Measurements from ENCODE around the gene SMYD2.

SMYD2 gene

DNA sequence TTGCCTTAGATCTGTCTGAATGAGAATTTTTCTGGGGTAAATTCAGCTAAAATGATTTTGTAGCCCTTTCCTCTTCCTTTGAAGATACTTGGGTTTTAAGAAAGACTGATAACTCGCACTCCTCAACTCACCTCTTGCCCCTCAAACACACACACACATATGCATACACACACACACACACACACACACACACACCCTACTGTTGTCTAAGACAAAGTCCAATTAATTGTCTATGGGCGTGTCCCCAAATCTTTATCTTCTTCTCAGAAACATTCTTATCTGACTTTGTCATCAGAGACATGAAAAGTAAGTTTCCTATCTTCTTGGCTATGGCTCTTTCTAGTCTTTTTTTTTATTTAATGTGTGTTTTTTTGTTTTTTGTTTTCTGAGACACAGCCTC is 36.1 kb upstream of the SMYD2 start:
- POLR2A ChIA-PET, result no interaction called here
- no peak for DNase-seq (ENCODE audit: extremely low spot score)
- CTCF ChIA-PET, result interaction anchor here (2.7 kb wide), 1 partner anchor 17 kb away, joined by 16 read pairs; no protein-coding TSS in a partner anchor
- no peak for TF ChIP-seq CTCF (IDR thresholded peaks at IDR 0.05; ENCODE audit: control extremely low read depth, extremely low read depth, low read depth, missing control alignments)

DNA sequence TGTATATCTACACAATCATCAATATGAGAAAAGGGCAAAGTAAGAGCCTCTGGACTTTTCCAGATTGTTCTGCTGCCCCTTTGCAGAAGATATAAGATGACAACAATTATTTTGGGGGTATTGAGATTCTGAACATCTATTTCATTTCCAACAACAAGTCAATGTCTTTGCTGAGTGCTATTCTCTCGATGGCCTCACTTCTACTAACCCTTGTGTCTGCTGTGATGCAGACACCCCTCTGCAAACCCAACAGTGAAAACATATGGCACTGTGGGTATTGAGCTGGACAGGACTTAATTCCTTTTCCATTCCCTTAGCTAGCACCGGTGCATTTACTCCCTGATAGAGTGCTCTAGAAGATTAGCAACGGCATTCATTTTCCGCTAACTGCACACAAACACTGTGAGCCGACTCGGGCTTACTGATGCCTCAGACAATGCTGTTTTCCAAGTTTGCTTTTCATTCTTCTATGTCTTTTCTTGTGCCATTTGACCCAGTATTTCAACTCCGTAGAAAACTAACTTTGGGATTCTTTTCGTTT is 33.4 kb upstream of the SMYD2 start:
- ChIA-PET POLR2A (no interaction called here), CTCF (interaction anchor here (2.7 kb wide), 1 partner anchor 14 kb away, joined by 16 read pairs; no protein-coding TSS in a partner anchor)
- no peak for DNase-seq (ENCODE audit: extremely low spot score)

GRCh38 chr1:214248311-214249085 is 32.5 kb upstream of the SMYD2 start:
- ChIA-PET CTCF (no interaction called here), POLR2A (no interaction called here)
- no peak for TF ChIP-seq CTCF (IDR thresholded peaks at IDR 0.05; ENCODE audit: control extremely low read depth, extremely low read depth, low read depth, missing control alignments)
- DNase-seq (ENCODE audit: extremely low spot score), result no peak

More for the DNA sequence above, 33.4 kb upstream of the SMYD2 start:
- no peak for TF ChIP-seq CTCF (IDR thresholded peaks at IDR 0.05; ENCODE audit: control extremely low read depth, extremely low read depth, low read depth, missing control alignments)

DNA sequence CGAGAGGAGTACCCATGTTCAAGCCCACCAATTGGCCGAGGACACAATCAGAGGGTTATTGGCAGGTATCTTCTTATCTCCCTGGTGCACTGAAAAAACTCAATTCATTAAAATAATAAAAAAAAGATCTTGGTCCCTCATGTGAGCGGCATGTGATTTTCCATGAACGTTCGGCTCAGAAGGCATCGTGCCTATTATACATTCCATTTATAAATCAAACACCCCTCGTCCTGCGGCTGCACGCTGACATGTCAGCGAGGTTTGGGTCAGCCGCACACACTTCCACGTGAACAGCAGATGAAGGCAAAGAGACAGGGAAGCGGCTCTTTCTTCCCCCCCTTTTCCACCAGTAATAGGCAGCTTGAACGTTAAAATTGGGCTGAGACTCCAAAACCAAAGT is 31.3 kb upstream of the SMYD2 start:
- no peak for TF ChIP-seq CTCF (IDR thresholded peaks at IDR 0.05; ENCODE audit: control extremely low read depth, extremely low read depth, low read depth, missing control alignments)
- no peak for DNase-seq (ENCODE audit: extremely low spot score)
- CTCF ChIA-PET, result interaction anchor here (4.3 to 5.3 kb wide), 2 partner anchors 12 to 82 kb away, joined by 43 to 44 read pairs; no protein-coding TSS in a partner anchor
- POLR2A ChIA-PET, result no interaction called here

DNA sequence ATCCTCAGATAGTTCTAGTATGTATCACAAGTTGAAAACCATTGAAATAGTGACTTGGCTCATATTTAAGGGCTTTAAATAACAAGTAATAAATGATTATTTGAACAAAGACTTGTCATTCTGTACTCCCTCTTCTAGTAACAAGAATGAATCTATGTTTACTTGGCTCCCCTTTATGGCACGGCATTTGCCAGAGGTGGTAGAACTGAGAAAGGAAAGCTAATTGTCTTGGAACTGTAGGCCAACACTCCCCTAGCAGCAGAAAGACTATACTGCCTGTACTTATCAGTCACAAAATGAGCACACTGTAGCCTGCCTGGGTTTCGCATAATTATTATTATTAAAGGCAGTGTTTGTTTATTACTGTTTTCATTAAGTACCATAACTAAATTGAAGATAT is 29.6 kb upstream of the SMYD2 start:
- DNase-seq (ENCODE audit: extremely low spot score), result no peak
- no peak for TF ChIP-seq CTCF (IDR thresholded peaks at IDR 0.05; ENCODE audit: control extremely low read depth, extremely low read depth, low read depth, missing control alignments)
- ChIA-PET POLR2A (no interaction called here), CTCF (interaction anchor here (2.7 to 5.3 kb wide), 3 partner anchors 10 to 80 kb away, joined by 12 to 44 read pairs (median 43); no protein-coding TSS in a partner anchor)

DNA sequence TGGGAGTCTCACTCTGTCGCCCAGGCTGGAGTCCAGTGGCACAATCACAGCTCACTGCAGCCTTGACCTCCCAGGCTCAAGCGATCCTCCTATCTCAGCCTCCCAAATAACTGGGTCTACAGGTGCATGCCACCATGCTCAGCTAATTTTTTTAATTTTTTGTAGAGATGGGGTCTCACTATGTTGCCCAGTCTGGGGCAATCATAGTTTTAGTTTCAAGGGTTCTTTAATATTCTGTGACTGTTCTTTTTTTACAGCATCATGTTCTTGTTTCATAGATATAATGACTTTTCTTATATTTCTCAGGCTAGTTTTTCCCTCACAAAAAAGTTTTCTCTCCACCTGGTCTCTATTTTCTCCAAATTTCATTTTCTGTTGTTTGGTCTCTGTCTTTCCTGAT is 25.4 kb upstream of the SMYD2 start:
- POLR2A ChIA-PET, result no interaction called here
- no peak for DNase-seq (ENCODE audit: extremely low spot score)
- TF ChIP-seq CTCF (IDR thresholded peaks at IDR 0.05; ENCODE audit: control extremely low read depth, extremely low read depth, low read depth, missing control alignments), result no peak
- CTCF ChIA-PET, result interaction anchor here (9.6 kb wide), 1 partner anchor 74 kb away, joined by 452 read pairs; no protein-coding TSS in a partner anchor

Data from GM10248 (cell line).